ENCODE measurements around the gene MPHOSPH9. TPM values are rescaled to one million over a fixed set of nuclear protein-coding genes. Genes with fewer than 3 reads are reported as not detected.

The MPHOSPH9 gene
- total and polyA plus RNA-seq, 2 of the 13 experiments (the other 11 are each of a cell fraction or from before 2014, with no cell fraction given): 20.3 to 63.4 TPM

DNA sequence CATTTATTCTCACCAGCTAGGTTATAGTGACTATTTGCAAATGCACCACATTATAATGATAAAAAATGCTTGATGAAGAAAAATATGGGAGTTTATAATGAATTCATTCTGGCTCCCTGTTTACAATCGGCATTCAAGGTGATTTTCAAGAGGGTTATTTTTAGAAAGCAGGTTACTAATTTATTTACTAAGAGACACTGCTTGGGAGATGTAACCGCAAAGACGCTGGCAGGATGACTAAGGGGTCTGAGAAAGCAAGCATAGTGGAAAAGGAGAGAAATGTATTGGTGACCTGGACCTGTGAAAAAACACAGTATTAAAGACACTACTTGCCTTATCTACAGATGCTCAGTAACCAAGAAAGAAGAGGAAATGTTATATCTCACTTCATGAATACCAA lies 68.7 kb downstream of the MPHOSPH9 start:
- H3K79me2 ChIP-seq (ENCODE audit: insufficient read depth, low read length): no peaks in the 10 kb centered on the region
- ChIA-PET CTCF (ENCODE audit: low intra/inter-chr PET ratio, low total read pairs) (no interaction called here), POLR2A (interaction anchor here (1.5 kb wide), 1 partner anchor 68 kb away, joined by 9 read pairs; the partner anchor contains the start of genes MPHOSPH9 and MTRFR)
- BruUV-seq (replicated peaks): no TSS peak
- FAIRE-seq: no peak
- in situ Hi-C loops (cut with HindIII; ENCODE audit: extremely low pct_ligation_motif_present, low pct_unique_long_range_greater_than_20kb) (no loop called here), intact Hi-C loops (cut with micrococcal nuclease; ENCODE audit: unreplicated experiment) (no loop called here)
- no peak for ATAC-seq
- H4K20me1 ChIP-seq (ENCODE audit: insufficient read depth, low read length): no peaks in the 10 kb centered on the region
- H3K4me3 ChIP-seq (replicated peaks in 1 of 3; ENCODE audit: insufficient read depth in 1 of 3, low read depth in 2 of 3, low read length in 3 of 3): no peak overlapping the region
- no peaks in the 10 kb centered on the region for H3K27me3 ChIP-seq (ENCODE audit: control insufficient read depth in 1 of 2, insufficient read depth in 2 of 2, low read length in 2 of 2)
- peaks cover 42% of the 10 kb centered on the region for H3K4me1 ChIP-seq (ENCODE audit: insufficient read depth, low read length)
- no peak overlapping the region for H3K9ac ChIP-seq (ENCODE audit: insufficient read depth, low read depth, low read length)
- no peak overlapping the region for H2AFZ ChIP-seq (ENCODE audit: low read length)
- DNase-seq (ENCODE audit: low spot score): no peak
- TF ChIP-seq ZNF772 (CRISPR knock-in tag; IDR thresholded peaks at IDR 0.05) (no peak), ELF4 (CRISPR knock-in tag; IDR thresholded peaks at IDR 0.05; ENCODE audit: borderline replicate concordance) (no peak), SIN3A (IDR thresholded peaks at IDR 0.05; ENCODE audit: borderline replicate concordance, low read depth, low read length) (no peak), ZNF235 (CRISPR knock-in tag; IDR thresholded peaks at IDR 0.05; ENCODE audit: borderline replicate concordance) (no peak), ZNF549 (CRISPR knock-in tag; IDR thresholded peaks at IDR 0.05) (no peak), NR2C2 (CRISPR knock-in tag; IDR thresholded peaks at IDR 0.05; ENCODE audit: borderline replicate concordance) (no peak), ATM (IDR thresholded peaks at IDR 0.05; ENCODE audit: borderline replicate concordance) (no peak), ZNF180 (CRISPR knock-in tag; IDR thresholded peaks at IDR 0.05; ENCODE audit: borderline replicate concordance, low read depth) (no peak), ZNF383 (CRISPR knock-in tag; IDR thresholded peaks at IDR 0.05; ENCODE audit: borderline replicate concordance) (no peak), KAT2B (IDR thresholded peaks at IDR 0.05; ENCODE audit: borderline replicate concordance, low read depth, low read length) (no peak), ZMAT3 (CRISPR knock-in tag; conservative IDR thresholded peaks at IDR 0.05) (no peak), PHF8 (CRISPR knock-in tag; IDR thresholded peaks at IDR 0.05) (no peak), ZNF777 (CRISPR knock-in tag; IDR thresholded peaks at IDR 0.05) (no peak), ZNF354B (CRISPR knock-in tag; IDR thresholded peaks at IDR 0.05) (no peak), ATRX (CRISPR knock-in tag; IDR thresholded peaks at IDR 0.05; ENCODE audit: borderline replicate concordance) (no peak), NFYC (CRISPR knock-in tag; IDR thresholded peaks at IDR 0.05) (no peak)
- TF ChIP-seq, protein P1, sequence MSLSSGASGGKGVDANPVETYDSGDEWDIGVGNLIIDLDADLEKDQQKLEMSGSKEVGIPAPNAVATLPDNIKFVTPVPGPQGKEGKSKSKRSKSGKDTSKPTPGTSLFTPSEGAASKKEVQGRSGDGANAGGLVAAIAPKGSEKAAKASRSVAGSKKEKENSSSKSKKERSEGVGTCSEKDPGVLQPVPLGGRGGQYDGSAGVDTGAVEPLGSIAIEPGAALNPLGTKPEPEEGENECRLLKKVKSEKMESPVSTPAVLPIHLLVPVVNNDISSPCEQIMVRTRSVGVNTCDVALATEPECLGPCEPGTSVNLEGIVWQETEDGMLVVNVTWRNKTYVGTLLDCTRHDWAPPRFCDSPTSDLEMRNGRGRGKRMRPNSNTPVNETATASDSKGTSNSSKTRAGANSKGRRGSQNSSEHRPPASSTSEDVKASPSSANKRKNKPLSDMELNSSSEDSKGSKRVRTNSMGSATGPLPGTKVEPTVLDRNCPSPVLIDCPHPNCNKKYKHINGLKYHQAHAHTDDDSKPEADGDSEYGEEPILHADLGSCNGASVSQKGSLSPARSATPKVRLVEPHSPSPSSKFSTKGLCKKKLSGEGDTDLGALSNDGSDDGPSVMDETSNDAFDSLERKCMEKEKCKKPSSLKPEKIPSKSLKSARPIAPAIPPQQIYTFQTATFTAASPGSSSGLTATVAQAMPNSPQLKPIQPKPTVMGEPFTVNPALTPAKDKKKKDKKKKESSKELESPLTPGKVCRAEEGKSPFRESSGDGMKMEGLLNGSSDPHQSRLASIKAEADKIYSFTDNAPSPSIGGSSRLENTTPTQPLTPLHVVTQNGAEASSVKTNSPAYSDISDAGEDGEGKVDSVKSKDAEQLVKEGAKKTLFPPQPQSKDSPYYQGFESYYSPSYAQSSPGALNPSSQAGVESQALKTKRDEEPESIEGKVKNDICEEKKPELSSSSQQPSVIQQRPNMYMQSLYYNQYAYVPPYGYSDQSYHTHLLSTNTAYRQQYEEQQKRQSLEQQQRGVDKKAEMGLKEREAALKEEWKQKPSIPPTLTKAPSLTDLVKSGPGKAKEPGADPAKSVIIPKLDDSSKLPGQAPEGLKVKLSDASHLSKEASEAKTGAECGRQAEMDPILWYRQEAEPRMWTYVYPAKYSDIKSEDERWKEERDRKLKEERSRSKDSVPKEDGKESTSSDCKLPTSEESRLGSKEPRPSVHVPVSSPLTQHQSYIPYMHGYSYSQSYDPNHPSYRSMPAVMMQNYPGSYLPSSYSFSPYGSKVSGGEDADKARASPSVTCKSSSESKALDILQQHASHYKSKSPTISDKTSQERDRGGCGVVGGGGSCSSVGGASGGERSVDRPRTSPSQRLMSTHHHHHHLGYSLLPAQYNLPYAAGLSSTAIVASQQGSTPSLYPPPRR (CRISPR knock-in tag; IDR thresholded peaks at IDR 0.05; ENCODE audit: borderline replicate concordance): no peak
- H3K4me2 ChIP-seq (ENCODE audit: low read depth, low read length): no peak overlapping the region
- 98% methylated on average over 3 of the region's 3 CpGs for WGBS (ENCODE audit: low lambda C conversion rate)
- H3K9me3 ChIP-seq (ENCODE audit: low read length): no peaks in the 10 kb centered on the region
- peaks cover 9 to 55% of the 10 kb centered on the region in 2 experiments for H3K36me3 ChIP-seq (replicated peaks in 1 of 2; ENCODE audit: control insufficient read depth in 1 of 2, insufficient read depth in 2 of 2, low read length in 2 of 2)
- H3K27ac ChIP-seq (ENCODE audit: extremely low read length, insufficient read depth, low read length): no peak overlapping the region
